GM12878 (cell line): ENCODE data around the gene NEURL3. TPM values are rescaled to one million over a fixed set of nuclear protein-coding genes. Genes with fewer than 3 reads are reported as not detected.

Experiments
- ATAC-seq: fragments of 200-7000 bp; cut with Tn5 transposase; 3 replicates; pipeline ENCODE4 v1.9.1; 2020; ENCODE audit warnings: mild to moderate bottlenecking, moderate library complexity
- BruUV-seq: library from RNA; stranded (reverse); fragments of 400-500 nt; replicated peaks from 2 replicates; lab custom pipeline; 2021; lab: Mats Ljungman, UMichigan
- CTCF ChIA-PET: fragments of 300-600 bp; sonication (Branson Sonifier 250); formaldehyde crosslinking; extraction: SDS; loops from one replicate; lab custom pipeline; 2021; ENCODE audit warnings: inconsistent platforms; lab: Yijun Ruan, JAX
- POLR2A ChIA-PET: fragments of 350-600 bp; formaldehyde crosslinking; extraction: SDS; loops from one replicate; lab custom pipeline; 2021; ENCODE audit warnings: inconsistent platforms; lab: Charles Lee
- RAD21 ChIA-PET: fragments of 300-600 bp; sonication (Branson Sonifier 250); formaldehyde crosslinking; loops from one replicate; lab custom pipeline; 2023; ENCODE audit warnings: antibody characterized with exemption; ENCODE audit not compliant: unreplicated experiment; lab: Charles Lee
- SMC1A ChIA-PET: fragments of 300-600 bp; sonication (Branson Sonifier 250); formaldehyde crosslinking; loops from one replicate; lab custom pipeline; 2023; ENCODE audit not compliant: unreplicated experiment, uncharacterized antibody; lab: Charles Lee
- DNase-seq: peaks from one replicate; pipeline ENCODE4 v3.0.0-alpha.2; 2011; ENCODE audit warnings: low read depth, low spot score
- FAIRE-seq: peaks from 3 replicates; lab custom pipeline; 2011; peaks lifted over from hg19 to GRCh38; lab: Jason Lieb, UNC
- H2AFZ ChIP-seq: 2 replicates; pipeline ENCODE4 v1.6.0; 2011; ENCODE audit warnings: low read depth, low read length, control low read depth; ENCODE audit not compliant: control insufficient read depth
- H3K27ac ChIP-seq: 2 replicates; pipeline ENCODE4 v1.5.1; 2011; ENCODE audit warnings: control low read depth; ENCODE audit not compliant: control insufficient read depth, insufficient read depth
- H3K27me3 ChIP-seq, 2 experiments: replicated peaks in 1 of 2; 2 replicates each; pipeline versions ENCODE4 v1.6.0 to v1.6.1; 2011; ENCODE audit warnings: low read length in 1 of 2; ENCODE audit not compliant: control insufficient read depth in 2 of 2, insufficient read depth in 2 of 2
- H3K36me3 ChIP-seq, 2 experiments: 2 replicates each; pipeline ENCODE4 v1.5.1; 2011; ENCODE audit warnings: low read length in 1 of 2; ENCODE audit not compliant: control insufficient read depth in 2 of 2, insufficient read depth in 2 of 2
- H3K4me1 ChIP-seq: 2 replicates; pipeline ENCODE4 v1.6.1; 2011; ENCODE audit warnings: mild to moderate bottlenecking, low read length, moderate library complexity, mixed read lengths; ENCODE audit not compliant: control insufficient read depth, insufficient read depth
- H3K4me2 ChIP-seq: 2 replicates; pipeline ENCODE4 v1.6.0; 2011; ENCODE audit warnings: control low read depth; ENCODE audit not compliant: control insufficient read depth, insufficient read depth
- H3K4me3 ChIP-seq: fragments of 200-600 bp; sonication (generic); 2 replicates; pipeline ENCODE4 v1.5.1; 2016
- H3K79me2 ChIP-seq: 2 replicates; pipeline ENCODE4 v1.6.0; 2011; ENCODE audit warnings: low read length; ENCODE audit not compliant: control insufficient read depth, insufficient read depth
- H3K9ac ChIP-seq: 2 replicates; pipeline ENCODE4 v1.8.0; 2011; ENCODE audit warnings: low read length, control low read depth, mixed read lengths; ENCODE audit not compliant: control insufficient read depth, insufficient read depth
- H3K9me3 ChIP-seq: replicated peaks from 3 replicates; pipeline ENCODE4 v1.5.1; 2011; ENCODE audit warnings: mild to moderate bottlenecking, low read length; ENCODE audit not compliant: control insufficient read depth, insufficient read depth
- H4K20me1 ChIP-seq: 2 replicates; pipeline ENCODE4 v1.6.0; 2011; ENCODE audit not compliant: control insufficient read depth, insufficient read depth
- CHD4 ChIP-seq: fragments of 200-600 bp; sonication (generic); IDR thresholded peaks from 2 replicates; pipeline ENCODE4 v1.6.1; 2016; ENCODE audit warnings: mild to moderate bottlenecking
- LARP7 ChIP-seq: fragments of 450-650 bp; IDR thresholded peaks from 2 replicates; pipeline ENCODE4 v1.6.1; 2017; ENCODE audit warnings: mild to moderate bottlenecking
- NBN ChIP-seq: fragments of 450-650 bp; IDR thresholded peaks from 2 replicates; pipeline ENCODE4 v1.6.1; 2016
- PBX3 ChIP-seq: IDR thresholded peaks from 2 replicates; pipeline ENCODE4 v1.6.1; 2011; ENCODE audit warnings: mild to moderate bottlenecking, low read depth, low read length, moderate library complexity; ENCODE audit not compliant: insufficient replicate concordance
- RAD51 ChIP-seq: fragments of 450-650 bp; IDR thresholded peaks from 2 replicates; pipeline ENCODE4 v1.6.1; 2016; ENCODE audit warnings: moderate library complexity, mild to moderate bottlenecking, inconsistent platforms
- REST ChIP-seq: IDR thresholded peaks from 2 replicates; pipeline ENCODE4 v1.6.1; 2012; ENCODE audit warnings: mild to moderate bottlenecking, low read depth, low read length
- TCF12 ChIP-seq: IDR thresholded peaks from 2 replicates; pipeline ENCODE4 v1.6.1; 2011; ENCODE audit warnings: low read depth, mild to moderate bottlenecking, low read length
- YY1 ChIP-seq: IDR thresholded peaks from 2 replicates; pipeline ENCODE4 v1.6.1; 2011; ENCODE audit warnings: low read depth, mild to moderate bottlenecking, low read length
- ZBTB11 ChIP-seq: fragments of 450-650 bp; formaldehyde crosslinking; IDR thresholded peaks from 2 replicates; pipeline ENCODE4 v1.5.0; 2022; ENCODE audit warnings: mild to moderate bottlenecking, missing genetic modification characterization
- ZNF274 ChIP-seq: IDR thresholded peaks from one replicate; pipeline ENCODE4 v1.8.0; 2011; ENCODE audit not compliant: insufficient read length, insufficient read depth
- WGBS: methylation state at CpG from one replicate; pipeline ENCODE4 v1.1.6; 2016; ENCODE audit warnings: low lambda C conversion rate; ENCODE audit not compliant: insufficient replicate concordance, insufficient coverage; ENCODE audit errors: missing lambda C conversion rate; 5-methylcytosine and 5-hydroxymethylcytosine counted together
- in situ Hi-C: fragments of 300-500 bp; cut with MboI; formaldehyde crosslinking; loops from 9 replicates; pipeline ENCODE4 v1.14.3; 2018; ENCODE audit warnings: mixed read lengths
- intact Hi-C: fragments of 100-400 bp; cut with micrococcal nuclease; formaldehyde crosslinking; loops from one replicate; pipeline ENCODE4 v1.14.2; 2022; ENCODE audit not compliant: unreplicated experiment
- polyA plus RNA-seq, 11 experiments: library from polyadenylated mRNA; depleted of rRNA in 4 of 11; unstranded in 6 of 11; stranded (reverse) in 5 of 11; fragments of >200 nt; fragmentation: Nextera tagmentation in 4 of 11; fragmentation: Illumina TruSeq in 1 of 11; extraction: Ambion mirVana in 4 of 11; extraction: Trizol in 1 of 11; gene quantifications; 1 replicate in 1 of 11; 2 replicates in 10 of 11; pipeline versions ENCODE4 v1.2.1 to v1.2.3, GENCODE V29; 2011 to 2016; ENCODE audit warnings: inconsistent platforms in 2 of 11, missing spikeins in 2 of 11, low read depth in 1 of 11
- total RNA-seq, 4 experiments: library from RNA; depleted of rRNA in 3 of 4; stranded (reverse); fragments of >200 nt in 3 of 4; fragmentation: Illumina TruSeq in 1 of 4; extraction: Trizol in 1 of 4; gene quantifications; 2 replicates each; pipeline versions ENCODE4 v1.2.1 to v1.2.3, GENCODE V29; 2013 to 2021

NEURL3 gene
- total and polyA plus RNA-seq, 10 of the 15 experiments (the other 5 are each of a cell fraction or from before 2014, with no cell fraction given) = 0.03 to 6.3 (median 0.47) TPM

- WGBS = 84% methylated on average over 2 of the region's 2 CpGs
- TF ChIP-seq NBN (no peak), ZNF274 (no peak), YY1 (no peak), LARP7 (no peak)
- TF ChIP-seq, all 136 proteins: peak for 0
- no peaks in the 10 kb centered on the region; the same call in 2 of the 3 replicates for H3K9me3 ChIP-seq
- intact Hi-C loops (no loop called here), in situ Hi-C loops (no loop called here)
- H3K36me3 ChIP-seq = no peaks in the 10 kb centered on the region
- DNase-seq = no peak
- RAD21 ChIA-PET = no interaction called here
- no peak overlapping the region for H2AFZ ChIP-seq
- POLR2A ChIA-PET = interaction anchor here (0.6 kb wide), 1 partner anchor 14 kb away, joined by 3 read pairs; no protein-coding TSS in a partner anchor
- SMC1A ChIA-PET = interaction anchor here (1.0 to 1.4 kb wide), 2 partner anchors 9 to 40 kb away, joined by 3 read pairs; no protein-coding TSS in a partner anchor
- no peak overlapping the region for H3K4me3 ChIP-seq
- H3K4me2 ChIP-seq = no peak overlapping the region
- CTCF ChIA-PET = no interaction called here
- H3K27me3 ChIP-seq = no peaks in the 10 kb centered on the region
- BruUV-seq = no TSS peak
- no peaks in the 10 kb centered on the region for H3K79me2 ChIP-seq
- no peak for FAIRE-seq
- H4K20me1 ChIP-seq = no peaks in the 10 kb centered on the region
- H3K27ac ChIP-seq = no peak overlapping the region
- no peak for ATAC-seq
- no peaks in the 10 kb centered on the region for H3K4me1 ChIP-seq
- no peak overlapping the region for H3K9ac ChIP-seq
Measured at GRCh38 chr2:96449174-96449573, 56.0 kb downstream of the NEURL3 start.

GRCh38 chr2:96447726-96448125 lies 57.4 kb downstream of the NEURL3 start:
- H3K9ac ChIP-seq = no peak overlapping the region
- ATAC-seq (no peak), DNase-seq (no peak), FAIRE-seq (no peak)
- H3K9me3 ChIP-seq = no peaks in the 10 kb centered on the region; the same call in 2 of the 3 replicates
- H3K27me3 ChIP-seq = no peaks in the 10 kb centered on the region
- no peaks in the 10 kb centered on the region for H3K36me3 ChIP-seq
- no peaks in the 10 kb centered on the region for H3K4me1 ChIP-seq
- no peak overlapping the region for H3K4me3 ChIP-seq
- no peak overlapping the region for H3K4me2 ChIP-seq
- CTCF ChIA-PET = interaction anchor here (0.6 to 1.0 kb wide), 3 partner anchors 11 to 40 kb away, joined by 3 read pairs; no protein-coding TSS in a partner anchor
- intact Hi-C loops (no loop called here), in situ Hi-C loops (no loop called here)
- no peaks in the 10 kb centered on the region for H4K20me1 ChIP-seq
- no peak overlapping the region for H2AFZ ChIP-seq
- POLR2A ChIA-PET = no interaction called here
- H3K79me2 ChIP-seq = no peaks in the 10 kb centered on the region
- H3K27ac ChIP-seq = no peak overlapping the region
- SMC1A ChIA-PET = interaction anchor here (1.4 kb wide), 1 partner anchor 39 kb away, joined by 3 read pairs; no protein-coding TSS in a partner anchor
- RAD21 ChIA-PET = interaction anchor here (1.1 to 1.4 kb wide), 2 partner anchors 40 to 62 kb away, joined by 4 read pairs; no protein-coding TSS in a partner anchor
- BruUV-seq = no TSS peak
- TF ChIP-seq TCF12 (no peak), RAD51 (no peak), REST (no peak), CHD4 (no peak), ZBTB11 (CRISPR knock-in tag) (no peak), PBX3 (no peak)
